ENCODE data around the gene DCDC1.

DCDC1 gene

GRCh38 chr11:31106968-31107576, 262.5 kb downstream of the DCDC1 start:
- H3K4me3 ChIP-seq (ENCODE audit: low read depth, low read length): no peak overlapping the region
- TF ChIP-seq CTCF (IDR thresholded peaks at IDR 0.05; ENCODE audit: low read depth, low read length): no peak

- no peak for TF ChIP-seq CTCF (IDR thresholded peaks at IDR 0.05; ENCODE audit: low read depth, low read length)
- H3K4me3 ChIP-seq (ENCODE audit: low read depth, low read length): no peak overlapping the region
Observed at GRCh38 chr11:31106326-31106725, 263.2 kb downstream of the DCDC1 start.

- no peak for TF ChIP-seq CTCF (IDR thresholded peaks at IDR 0.05; ENCODE audit: low read depth, low read length)
- H3K4me3 ChIP-seq (ENCODE audit: low read depth, low read length): no peak overlapping the region
Observed at GRCh38 chr11:31102875-31103274, 266.7 kb downstream of the DCDC1 start.

GRCh38 chr11:31102316-31102715, 267.2 kb downstream of the DCDC1 start:
- TF ChIP-seq CTCF (IDR thresholded peaks at IDR 0.05; ENCODE audit: low read depth, low read length): no peak

GRCh38 chr11:31096191-31096805, 273.2 kb downstream of the DCDC1 start:
- TF ChIP-seq CTCF (IDR thresholded peaks at IDR 0.05; ENCODE audit: low read depth, low read length): no peak
- no peak overlapping the region for H3K4me3 ChIP-seq (ENCODE audit: low read depth, low read length)

More at GRCh38 chr11:31102316-31102715, 267.2 kb downstream of the DCDC1 start:
- H3K4me3 ChIP-seq (ENCODE audit: low read depth, low read length): no peak overlapping the region

- H3K4me3 ChIP-seq (ENCODE audit: low read depth, low read length): no peak overlapping the region
- TF ChIP-seq CTCF (IDR thresholded peaks at IDR 0.05; ENCODE audit: low read depth, low read length): no peak
Observed at GRCh38 chr11:31092638-31093037, 276.9 kb downstream of the DCDC1 start.

GRCh38 chr11:31089117-31089516, 280.4 kb downstream of the DCDC1 start:
- TF ChIP-seq CTCF (IDR thresholded peaks at IDR 0.05; ENCODE audit: low read depth, low read length): no peak

More at GRCh38 chr11:31089117-31089516, 280.4 kb downstream of the DCDC1 start:
- H3K4me3 ChIP-seq (ENCODE audit: low read depth, low read length): no peak overlapping the region
